Upper lobe of left lung (tissue), 4 donors: ENCODE measurements around the gene ZDHHC1.

Experiments
- CTCF ChIP-seq, 6 experiments: fragments of 450-650 bp in 4 of 6; fragments of 200-600 bp in 2 of 6; sonication (generic) in 2 of 6; IDR thresholded peaks; one replicate each; pipeline ENCODE4 v1.5.1; 2016 to 2019; ENCODE audit warnings: antibody characterized with exemption in 6 of 6
- EP300 ChIP-seq, 4 donors: sonication (generic); formaldehyde crosslinking; IDR thresholded peaks; one replicate each; pipeline ENCODE4 v1.5.1; 2017; ENCODE audit warnings: antibody characterized with exemption in 4 of 4, control low read depth in 2 of 4
- POLR2A ChIP-seq, 4 donors: fragments of 450-650 bp; IDR thresholded peaks; one replicate each; pipeline ENCODE4 v1.5.1; 2016 to 2017; ENCODE audit warnings: antibody characterized with exemption in 4 of 4, mild to moderate bottlenecking in 2 of 4
- POLR2AphosphoS5 ChIP-seq, 2 donors: sonication (generic); formaldehyde crosslinking; IDR thresholded peaks; one replicate each; pipeline ENCODE4 v1.5.1; 2017; ENCODE audit warnings: antibody characterized with exemption in 2 of 2

GRCh38 chr16:67449739-67450138 is 33.5 kb upstream of the ZDHHC1 start:
- TF ChIP-seq POLR2A (IDR thresholded peaks at IDR 0.05) (no peak), CTCF (IDR thresholded peaks at IDR 0.05) (no peak), POLR2AphosphoS5 (IDR thresholded peaks at IDR 0.05) (no peak), EP300 (IDR thresholded peaks at IDR 0.05) (no peak)
